H1 (cell line): Measurements from ENCODE around the gene TRAPPC8. TPM values are rescaled to one million over a fixed set of nuclear protein-coding genes. Genes with fewer than 3 reads are reported as not detected.

Source experiments
- CTCF ChIA-PET: fragments of 300-600 bp; sonication (Branson Sonifier 250); formaldehyde crosslinking; loops from one replicate; lab custom pipeline; 2021; ENCODE audit not compliant: partially characterized antibody; lab: Charles Lee
- POLR2A ChIA-PET: fragments of 300-600 bp; sonication (Branson Sonifier 250); formaldehyde crosslinking; loops from one replicate; lab custom pipeline; 2021; ENCODE audit warnings: inconsistent platforms; ENCODE audit not compliant: partially characterized antibody; lab: Charles Lee
- DNase-seq, 2 experiments: peaks; one replicate each; pipeline versions ENCODE4 v3.0.0 to v3.0.0-alpha.2; 2010 to 2022; ENCODE audit warnings: low spot score in 2 of 2, low read depth in 1 of 2, mixed read lengths in 1 of 2
- FAIRE-seq: peaks from 2 replicates; lab custom pipeline; 2011; peaks lifted over from hg19 to GRCh38; lab: Jason Lieb, UNC
- H2AFZ ChIP-seq: 2 replicates; pipeline ENCODE4 v1.8.1; 2012; ENCODE audit warnings: low read length, inconsistent platforms
- H2AK5ac ChIP-seq: 2 replicates; pipeline ENCODE4 v1.6.1; 2013; ENCODE audit warnings: low read depth, low read length
- H2BK120ac ChIP-seq: replicated peaks from 2 replicates; pipeline ENCODE3; 2013; ENCODE audit warnings: low read depth, low read length, inconsistent platforms
- H2BK12ac ChIP-seq: 2 replicates; pipeline ENCODE4 v1.6.1; 2013; ENCODE audit warnings: low read depth, low read length
- H2BK15ac ChIP-seq: 2 replicates; pipeline ENCODE4 v1.6.1; 2013; ENCODE audit warnings: low read length
- H2BK20ac ChIP-seq: 2 replicates; pipeline ENCODE4 v1.6.1; 2013; ENCODE audit warnings: low read length
- H2BK5ac ChIP-seq: 2 replicates; pipeline ENCODE4 v1.6.1; 2013; ENCODE audit warnings: low read depth, low read length
- H3K14ac ChIP-seq: 2 replicates; pipeline ENCODE4 v1.6.1; 2013; ENCODE audit warnings: inconsistent platforms; ENCODE audit not compliant: insufficient read length
- H3K18ac ChIP-seq: 2 replicates; pipeline ENCODE4 v1.6.1; 2013; ENCODE audit warnings: low read length; ENCODE audit errors: extremely low read depth
- H3K23ac ChIP-seq: 2 replicates; pipeline ENCODE4 v1.6.1; 2013; ENCODE audit warnings: inconsistent platforms; ENCODE audit not compliant: insufficient read length
- H3K23me2 ChIP-seq: 2 replicates; pipeline ENCODE4 v1.6.1; 2013; ENCODE audit warnings: low read depth, low read length
- H3K27ac ChIP-seq: 2 replicates; pipeline ENCODE4 v1.6.1; 2011; ENCODE audit warnings: low read depth, low read length, inconsistent platforms
- H3K27me3 ChIP-seq, 4 experiments: replicated peaks in 1 of 4; 1 replicate in 1 of 4; 2 replicates in 3 of 4; pipeline versions ENCODE4 v1.6.1 to v1.8.1; 2011 to 2013; ENCODE audit warnings: low read length in 3 of 4, mild to moderate bottlenecking in 3 of 4, inconsistent platforms in 2 of 4, mixed read lengths in 2 of 4, moderate library complexity in 1 of 4; ENCODE audit not compliant: control insufficient read depth in 3 of 4, insufficient read depth in 3 of 4; ENCODE audit errors: extremely low read depth in 1 of 4
- H3K36me3 ChIP-seq, 4 experiments: 2 replicates each; pipeline versions ENCODE4 v1.6.1 to v1.8.1; 2011 to 2013; ENCODE audit warnings: mild to moderate bottlenecking in 4 of 4, low read length in 3 of 4, moderate library complexity in 2 of 4, control low read depth in 1 of 4, inconsistent platforms in 1 of 4; ENCODE audit not compliant: insufficient read depth in 4 of 4, control insufficient read depth in 2 of 4
- H3K4ac ChIP-seq: replicated peaks from 2 replicates; pipeline ENCODE3; 2013; ENCODE audit warnings: low read length, low read depth, mixed read lengths, inconsistent platforms; ENCODE audit not compliant: insufficient read length
- H3K4me1 ChIP-seq, 4 experiments: replicated peaks in 1 of 4; 1 replicate in 1 of 4; 2 replicates in 3 of 4; pipeline versions ENCODE4 v1.6.1 to v1.8.1; 2011 to 2013; ENCODE audit warnings: low read length in 3 of 4, inconsistent platforms in 2 of 4, mixed read lengths in 1 of 4; ENCODE audit not compliant: insufficient read depth in 4 of 4, control insufficient read depth in 3 of 4
- H3K4me2 ChIP-seq, 2 experiments: 2 replicates each; pipeline versions ENCODE4 v1.6.1 to v1.8.1; 2011 to 2013; ENCODE audit warnings: low read depth in 2 of 2, low read length in 2 of 2, control low read depth in 1 of 2, inconsistent platforms in 1 of 2, mild to moderate bottlenecking in 1 of 2; ENCODE audit not compliant: insufficient read depth in 1 of 2
- H3K4me3 ChIP-seq, 4 experiments: fragments of 200-600, 300-600 bp in 1 of 4; sonication (generic), shearing (Covaris generic), sonication (Bioruptor Twin) in 1 of 4; 2 replicates each; pipeline versions ENCODE4 v1.5.1 to v1.8.1; 2011 to 2016; ENCODE audit warnings: low read length in 4 of 4, low read depth in 3 of 4, control low read depth in 2 of 4, inconsistent platforms in 2 of 4, mild to moderate bottlenecking in 2 of 4, mixed read lengths in 1 of 4, moderate library complexity in 1 of 4; ENCODE audit not compliant: insufficient read depth in 2 of 4; ENCODE audit errors: extremely low read depth in 1 of 4
- H3K56ac ChIP-seq: replicated peaks from 2 replicates; pipeline ENCODE3; 2013; ENCODE audit warnings: low read depth, mild to moderate bottlenecking, mixed read lengths, low read length, inconsistent platforms; ENCODE audit not compliant: insufficient read length
- H3K79me1 ChIP-seq: 2 replicates; pipeline ENCODE4 v1.6.1; 2013; ENCODE audit warnings: low read depth, low read length, control low read depth
- H3K79me2 ChIP-seq, 2 experiments: 2 replicates each; pipeline versions ENCODE4 v1.6.1 to v1.8.1; 2012 to 2013; ENCODE audit warnings: low read length in 2 of 2, mild to moderate bottlenecking in 2 of 2, inconsistent platforms in 1 of 2; ENCODE audit not compliant: insufficient read depth in 2 of 2, control insufficient read depth in 1 of 2
- H3K9ac ChIP-seq, 4 experiments: replicated peaks in 1 of 4; 1 replicate in 1 of 4; 2 replicates in 3 of 4; pipeline versions ENCODE4 v1.6.1 to v1.8.1; 2011 to 2013; ENCODE audit warnings: low read depth in 3 of 4, low read length in 3 of 4, control low read depth in 2 of 4, mild to moderate bottlenecking in 2 of 4, moderate library complexity in 2 of 4, inconsistent platforms in 1 of 4; ENCODE audit errors: extremely low read depth in 1 of 4
- H3K9me3 ChIP-seq, 2 experiments: 2 replicates each; pipeline versions ENCODE4 v1.6.1 to v1.8.1; 2012 to 2013; ENCODE audit warnings: mild to moderate bottlenecking in 2 of 2, moderate library complexity in 2 of 2, control low read depth in 1 of 2, inconsistent platforms in 1 of 2, low read depth in 1 of 2, low read length in 1 of 2, mixed read lengths in 1 of 2; ENCODE audit not compliant: insufficient read depth in 2 of 2
- H4K20me1 ChIP-seq, 2 experiments: replicated peaks in 1 of 2; 2 replicates each; pipeline versions ENCODE3 to v1.8.1; 2011 to 2013; ENCODE audit warnings: inconsistent platforms in 2 of 2, low read length in 2 of 2, mild to moderate bottlenecking in 1 of 2; ENCODE audit not compliant: insufficient read depth in 2 of 2, control insufficient read depth in 1 of 2
- H4K5ac ChIP-seq: 2 replicates; pipeline ENCODE4 v1.6.1; 2013; ENCODE audit warnings: low read length, low read depth, mixed read lengths, inconsistent platforms; ENCODE audit not compliant: insufficient read length
- H4K8ac ChIP-seq: 2 replicates; pipeline ENCODE4 v1.8.0; 2013; ENCODE audit warnings: mild to moderate bottlenecking, moderate library complexity, low read length, inconsistent platforms; ENCODE audit not compliant: insufficient read depth; ENCODE audit errors: extremely low read depth
- H4K91ac ChIP-seq: replicated peaks from 2 replicates; pipeline ENCODE3; 2013; ENCODE audit warnings: low read length, mixed read lengths, inconsistent platforms; ENCODE audit not compliant: insufficient read length
- ATF2 ChIP-seq: IDR thresholded peaks from 2 replicates; pipeline ENCODE4 v1.6.1; 2012; ENCODE audit warnings: low read length, inconsistent platforms
- CBX5 ChIP-seq: fragments of 300-800, 300-1000 bp; sonication (generic); IDR thresholded peaks from 2 replicates; pipeline ENCODE4 v1.7.1; 2016; ENCODE audit warnings: antibody characterized with exemption, low read length, low read depth
- CBX8 ChIP-seq: fragments of 300-800, 300-1000 bp; sonication (generic); IDR thresholded peaks from 2 replicates; pipeline ENCODE4 v1.7.1; 2016; ENCODE audit warnings: low read depth, low read length, borderline replicate concordance
- CHD2 ChIP-seq: IDR thresholded peaks from 2 replicates; pipeline ENCODE4 v1.6.1; 2012; ENCODE audit warnings: low read length, improper control_type of control experiment
- JUND ChIP-seq: IDR thresholded peaks from 2 replicates; pipeline ENCODE4 v1.6.1; 2011; ENCODE audit warnings: mild to moderate bottlenecking, improper control_type of control experiment, low read length
- RFX5 ChIP-seq: IDR thresholded peaks from 2 replicates; pipeline ENCODE4 v1.6.1; 2011; ENCODE audit warnings: low read depth, low read length, improper control_type of control experiment, borderline replicate concordance
- RNF2 ChIP-seq: fragments of 200-900, 300-1000 bp; sonication (generic); IDR thresholded peaks from 2 replicates; pipeline ENCODE4 v1.7.1; 2016; ENCODE audit warnings: borderline replicate concordance, low read depth, mild to moderate bottlenecking, antibody characterized with exemption, low read length; ENCODE audit not compliant: poor library complexity, severe bottlenecking; ENCODE audit errors: missing control alignments
- RXRA ChIP-seq: IDR thresholded peaks from 2 replicates; pipeline ENCODE4 v1.6.1; 2011; ENCODE audit warnings: low read depth, mild to moderate bottlenecking, low read length, moderate library complexity; ENCODE audit not compliant: insufficient read depth
- SAP30 ChIP-seq: fragments of 300-600 bp; sonication (generic); IDR thresholded peaks from 2 replicates; pipeline ENCODE4 v1.7.1; 2012; ENCODE audit warnings: low read length, moderate library complexity, mild to moderate bottlenecking, inconsistent platforms; ENCODE audit not compliant: insufficient read depth, insufficient replicate concordance
- SP2 ChIP-seq: IDR thresholded peaks from 2 replicates; pipeline ENCODE4 v1.6.1; 2012; ENCODE audit warnings: mild to moderate bottlenecking, low read length, inconsistent platforms
- WGBS, 2 experiments: shearing (Covaris generic) in 1 of 2; methylation state at CpG; one replicate each; pipeline versions ENCODE4 v1.1.6 to v1.1.7; 2013 to 2015; ENCODE audit warnings: low lambda C conversion rate in 2 of 2, mixed read lengths in 2 of 2, inconsistent platforms in 1 of 2, low coverage in 1 of 2, missing lambda C conversion rate in 1 of 2; ENCODE audit not compliant: insufficient replicate concordance in 2 of 2, insufficient coverage in 1 of 2, insufficient read length in 1 of 2; ENCODE audit errors: extremely low coverage in 1 of 2, missing lambda C conversion rate in 1 of 2; 5-methylcytosine and 5-hydroxymethylcytosine counted together
- polyA plus RNA-seq, 7 experiments: library from polyadenylated mRNA; depleted of rRNA in 3 of 7; stranded (reverse) in 5 of 7; unstranded in 2 of 7; fragments of >200 nt in 5 of 7; fragments of 200-250 nt in 2 of 7; gene quantifications; 1 replicate in 5 of 7; 2 replicates in 1 of 7; 4 replicates in 1 of 7; pipeline versions ENCODE4 v1.2.1 to v1.2.3, GENCODE V29; 2011 to 2013; ENCODE audit warnings: missing spikeins in 2 of 7, mixed read lengths in 2 of 7
- total RNA-seq: library from RNA; stranded (reverse); fragmentation: NEBNext Ultra II Directional; extraction: Animal tissue kit (Norgen Biotek cat#: 25700); gene quantifications from 2 replicates; pipeline ENCODE4 v1.2.1, GENCODE V29; 2021

Gene TRAPPC8
- total and polyA plus RNA-seq, 2 of the 8 experiments (the other 6 are each of a cell fraction or from before 2014, with no cell fraction given): 43.6 to 56.5 TPM

GRCh38 chr18:31931163-31931885 is 11.6 kb downstream of the TRAPPC8 start:
- Histone ChIP-seq H3K18ac (no peak overlapping the region), H3K23me2 (no peaks in the 10 kb centered on the region), H3K9me3 (no peaks in the 10 kb centered on the region), H3K79me1 (no peaks in the 10 kb centered on the region; the same call in 1 of the 2 replicates), H4K8ac (no peak overlapping the region), H3K56ac (no peak overlapping the region), H3K27me3 (no peaks in the 10 kb centered on the region), H4K91ac (no peak overlapping the region), H3K4me1 (no peaks in the 10 kb centered on the region), H3K9ac (no peak overlapping the region), H2AK5ac (no peak overlapping the region), H3K4me3 (no peak overlapping the region), H3K36me3 (peaks cover 4 to 35% (median 15%) of the 10 kb centered on the region in 4 experiments; a peak in 7 of 8 replicates), H3K4me2 (no peak overlapping the region), H3K23ac (no peak overlapping the region), H3K4ac (no peak overlapping the region), H2AFZ (no peak overlapping the region), H3K79me2 (peaks cover 4 to 30% of the 10 kb centered on the region in 2 experiments; a peak in 2 of 4 replicates), H2BK120ac (no peak overlapping the region), H2BK20ac (no peak overlapping the region), H3K27ac (no peak overlapping the region), H4K20me1 (peaks cover 2% of the 10 kb centered on the region in 2 experiments), H2BK12ac (no peak overlapping the region), H3K14ac (no peak overlapping the region), H2BK5ac (no peak overlapping the region), H2BK15ac (no peak overlapping the region), H4K5ac (no peak overlapping the region)
- FAIRE-seq (no peak), DNase-seq (no peak)
- ChIA-PET POLR2A (interaction anchor here (2.7 kb wide), 1 partner anchor 10 kb away, joined by 14 read pairs; the partner anchor contains the start of gene TRAPPC8), CTCF (interaction anchor here (0.9 to 1.1 kb wide), 2 partner anchors 9 to 15 kb away, joined by 3 read pairs; no protein-coding TSS in a partner anchor)
- WGBS, 2 experiments: 94 to 100% methylated on average over 2 to 6 of the region's 6 CpGs
- TF ChIP-seq SAP30 (no peak), SP2 (no peak), JUND (no peak), CBX5 (no peak), CBX8 (no peak), RNF2 (no peak), CHD2 (no peak), RXRA (no peak), ATF2 (no peak), RFX5 (no peak)
